HG02938 (cell line): Measurements from ENCODE around the gene APP.
A peak's percentile ranks its signal among the peaks of the same experiment; 100 is the strongest.
"Not testable (repeated sequence)": the region's sequence is repeated elsewhere in the genome, so short reads cannot be mapped to it uniquely, and the experiment has no call there.

Source experiments
- ATAC-seq: cut with Tn5 transposase; IDR thresholded peaks from one replicate; pipeline ENCODE4 v1.9.1; 2021; ENCODE audit warnings: mild to moderate bottlenecking, moderate library complexity; ENCODE audit not compliant: unreplicated experiment

Gene APP

DNA sequence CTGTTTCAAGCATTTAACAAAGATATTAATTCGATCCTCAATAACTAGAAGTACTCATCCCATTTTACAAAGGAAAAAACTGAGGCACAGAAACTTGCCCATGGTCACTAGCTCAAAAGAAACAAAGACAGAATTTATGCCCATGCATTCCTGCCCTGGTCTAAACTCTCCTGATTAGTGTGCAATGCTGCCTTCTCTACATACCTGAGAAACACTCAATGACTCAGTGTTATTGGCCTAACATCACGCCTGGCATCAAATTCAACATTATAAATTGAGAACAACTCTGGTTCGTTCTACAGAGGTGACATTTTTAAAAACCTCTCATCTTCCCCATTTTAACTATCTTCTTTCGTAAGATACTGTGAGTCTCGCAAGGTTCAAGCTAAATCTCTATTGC is 5.2 kb downstream of the APP start:
- ATAC-seq = no peak

DNA sequence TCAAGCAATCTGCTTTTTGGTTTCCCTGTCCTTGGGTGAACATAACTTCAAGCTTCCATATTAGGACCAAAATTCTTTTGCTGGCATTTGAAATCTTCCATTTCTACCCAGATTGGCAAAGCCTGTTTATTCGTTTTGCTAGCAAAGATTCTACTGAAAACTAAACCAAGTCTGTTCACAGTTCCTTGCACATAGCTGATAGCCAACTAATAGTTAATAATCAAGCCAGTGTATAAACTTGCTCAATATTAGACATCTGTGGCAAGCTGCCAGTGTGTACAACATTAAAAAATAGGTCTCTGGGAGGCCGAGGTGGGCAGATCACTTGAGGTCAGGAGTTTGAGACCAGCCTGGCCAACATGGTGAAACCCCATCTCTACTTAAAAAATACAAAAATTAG is 6.3 kb downstream of the APP start:
- ATAC-seq = no peak

DNA sequence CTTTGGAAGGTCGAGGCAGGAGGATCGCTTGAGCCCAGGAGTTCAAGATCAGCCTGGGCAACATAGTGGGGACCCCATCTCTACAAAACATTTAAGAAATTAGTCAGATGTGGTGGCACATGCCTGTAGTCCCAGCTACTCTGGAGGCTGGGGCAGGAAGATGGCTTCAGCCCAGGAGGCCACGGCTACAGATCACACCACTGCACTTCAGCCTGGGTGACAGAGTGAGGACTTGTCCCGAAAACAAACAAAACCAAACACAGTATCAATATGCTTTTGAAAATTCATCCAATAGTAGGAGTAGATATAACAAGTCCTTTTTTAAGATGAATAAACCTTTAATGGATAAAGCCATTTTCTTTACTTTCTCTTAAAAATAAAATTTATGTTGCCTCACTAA is 8.5 kb downstream of the APP start:
- ATAC-seq = no peak

DNA sequence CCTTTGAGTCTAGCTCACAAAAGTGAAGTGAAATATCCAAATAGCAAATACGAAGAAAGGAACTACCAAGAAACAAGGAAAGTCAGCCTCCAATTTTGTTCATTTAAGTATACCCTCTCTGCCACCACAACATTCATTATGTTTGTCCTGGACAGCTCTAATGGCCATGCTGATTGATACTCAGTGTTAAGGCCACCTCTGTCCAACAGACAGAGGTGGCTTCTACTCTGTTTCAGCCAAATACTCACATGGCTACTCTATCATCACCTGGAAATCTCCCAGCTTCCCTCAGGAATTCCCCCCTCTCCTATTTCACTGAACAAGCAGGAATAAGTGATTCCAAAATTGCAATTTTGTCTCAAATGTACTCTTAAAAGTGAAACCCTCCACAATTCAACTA is 10.7 kb downstream of the APP start:
- ATAC-seq = no peak

DNA sequence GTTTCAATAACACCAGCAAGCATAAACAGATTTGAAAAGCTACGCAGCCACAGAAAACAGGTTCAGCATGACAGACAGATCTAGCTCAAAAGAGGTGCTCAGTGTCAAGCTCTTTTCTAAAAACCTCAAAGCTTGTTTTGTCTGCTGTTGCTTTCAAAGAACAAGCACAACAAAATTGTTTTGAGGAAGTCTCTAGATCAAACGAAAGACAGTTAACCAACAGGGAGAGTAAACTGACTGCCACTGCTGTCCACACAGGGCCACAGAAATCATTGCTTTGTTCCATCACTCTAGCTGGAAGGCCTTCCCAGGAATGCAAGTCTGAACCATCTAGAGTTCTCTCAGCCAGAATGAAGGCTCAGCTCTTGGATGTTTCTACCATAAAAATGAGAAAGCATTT is 12.8 kb downstream of the APP start:
- ATAC-seq = no peak

DNA sequence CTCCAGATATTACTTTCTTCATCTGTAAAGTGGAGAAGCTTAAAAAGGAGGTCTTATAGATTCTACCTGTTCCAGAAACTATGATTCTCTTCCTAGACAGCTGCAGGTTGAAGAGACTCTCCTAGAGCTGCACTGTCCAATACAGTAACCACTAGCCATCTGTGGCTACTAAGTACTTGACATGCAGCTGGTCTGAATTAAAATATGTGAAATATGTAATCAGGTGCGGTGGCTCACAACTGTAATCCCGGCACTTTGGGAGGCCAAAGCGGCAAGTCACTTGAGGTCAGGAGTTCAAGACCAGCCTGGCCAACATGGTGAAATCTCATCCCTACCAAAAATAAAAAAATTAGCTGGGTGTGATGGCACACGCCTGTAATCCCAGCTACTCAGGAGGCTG is 15.8 kb downstream of the APP start:
- ATAC-seq = no peak

DNA sequence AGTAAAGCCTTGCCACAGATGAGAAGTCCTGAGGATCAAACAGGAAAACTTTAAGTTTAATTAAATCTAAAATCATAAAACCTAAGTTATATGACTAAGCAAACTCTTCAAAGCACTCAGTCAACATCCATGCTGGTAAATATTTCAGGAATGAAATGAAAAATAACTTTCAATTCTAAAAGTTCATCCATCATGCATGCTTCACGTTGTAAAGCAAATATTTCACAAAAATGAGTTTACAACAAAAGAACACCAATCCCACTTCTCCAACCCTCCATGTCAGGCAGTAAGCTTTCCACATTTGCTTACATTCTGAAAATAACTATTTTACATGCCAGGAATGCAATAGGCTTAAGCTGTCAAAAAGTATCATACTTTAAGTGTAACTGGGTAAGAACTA is 16.8 kb downstream of the APP start:
- no peak for ATAC-seq

DNA sequence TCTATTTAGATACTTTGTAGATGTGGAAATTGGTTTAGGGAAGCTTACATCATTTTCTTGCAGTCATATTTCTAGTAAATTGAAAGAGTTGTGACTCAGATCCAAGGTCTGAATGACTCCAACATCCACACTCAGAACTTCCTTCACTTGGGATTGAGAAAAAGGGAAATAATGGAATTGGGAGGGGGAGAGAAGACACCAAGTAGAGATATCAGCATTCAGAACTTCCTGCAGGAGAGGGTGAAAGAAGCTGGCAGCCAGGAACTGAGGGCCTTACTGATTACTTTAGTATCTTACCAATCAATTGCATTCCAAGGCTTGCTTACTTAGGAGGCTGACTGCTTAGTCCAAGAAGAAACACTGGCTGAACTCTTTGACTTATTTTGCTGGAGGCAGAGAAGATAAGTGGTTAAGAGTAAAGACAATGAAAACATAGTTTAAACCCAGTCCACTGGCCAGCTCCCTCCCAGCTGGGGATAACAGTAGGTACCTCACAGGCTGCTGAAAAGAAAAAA is 21.7 kb downstream of the APP start:
- ATAC-seq = no peak

DNA sequence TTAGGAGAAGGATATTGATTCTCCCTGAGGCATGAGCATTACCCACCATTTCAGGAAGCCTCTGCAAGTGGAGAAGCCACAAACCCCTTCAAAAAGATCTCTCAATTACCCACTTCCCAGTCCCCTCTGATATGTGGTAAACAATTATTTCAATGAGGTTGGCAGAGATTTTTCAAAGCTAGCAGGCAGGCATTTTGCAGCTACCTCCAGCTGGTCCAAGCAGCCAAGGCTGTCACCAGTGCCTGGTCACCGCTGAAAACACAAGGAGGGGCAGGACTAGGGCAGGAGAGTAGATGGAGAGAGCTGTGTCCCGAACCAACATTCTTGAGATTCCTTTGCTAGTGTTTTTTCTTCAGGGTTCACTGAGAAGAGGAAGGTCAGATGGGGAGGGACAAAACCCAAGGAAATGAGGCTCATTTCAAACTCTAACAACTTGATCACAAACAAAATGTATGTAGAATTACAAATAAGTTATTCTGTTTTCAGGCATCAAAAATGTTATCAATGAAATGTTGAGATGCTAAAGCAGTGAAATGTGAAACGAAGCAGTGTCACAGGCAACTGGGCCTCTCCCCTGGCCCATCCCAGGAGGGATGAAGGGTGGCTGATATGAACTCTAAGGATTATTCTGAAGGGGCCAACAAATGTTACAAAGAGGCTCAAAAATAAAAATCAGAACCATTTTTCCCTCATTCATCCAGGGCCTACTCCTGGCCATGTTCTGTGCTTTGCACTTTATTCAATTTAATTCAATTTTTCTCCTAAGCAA is 22.3 kb downstream of the APP start:
- ATAC-seq = no peak

DNA sequence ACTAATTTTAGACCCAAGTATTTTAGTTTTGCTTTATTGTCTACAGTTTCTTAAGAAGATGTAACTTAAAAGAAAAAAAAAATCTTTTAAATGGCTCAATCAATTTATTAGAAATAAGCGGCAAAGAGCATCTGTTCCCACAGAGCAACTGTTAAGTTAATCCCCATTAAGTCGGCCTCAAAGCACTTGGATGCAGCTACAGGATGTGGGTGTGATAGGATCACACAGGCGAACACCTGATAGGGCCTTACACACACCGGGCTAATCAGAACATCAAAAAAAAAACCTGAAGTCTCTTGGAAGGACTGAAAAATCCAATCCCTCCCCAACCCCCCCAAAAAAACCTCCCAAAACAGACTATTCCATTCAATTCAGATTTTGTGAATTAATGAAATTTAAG is 23.0 kb downstream of the APP start:
- ATAC-seq = no peak

DNA sequence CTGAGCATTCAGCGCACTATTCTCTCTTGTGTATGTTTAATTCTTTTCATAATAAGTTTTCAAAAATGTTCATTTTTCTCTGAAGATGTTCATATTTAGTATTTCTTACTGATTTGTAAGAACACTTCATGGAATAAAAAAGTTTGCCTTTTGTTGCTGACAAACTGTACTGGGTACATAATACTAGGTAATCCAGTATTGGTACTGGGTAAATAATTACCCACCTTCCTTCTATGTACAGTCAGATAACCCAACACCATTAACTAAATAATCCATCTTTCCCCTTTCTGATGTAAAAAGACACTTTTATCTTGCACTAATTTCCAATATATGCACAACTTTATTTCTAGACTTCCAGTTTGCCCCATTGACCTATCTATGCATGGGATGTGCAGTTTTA is 23.9 kb downstream of the APP start:
- no peak for ATAC-seq

DNA sequence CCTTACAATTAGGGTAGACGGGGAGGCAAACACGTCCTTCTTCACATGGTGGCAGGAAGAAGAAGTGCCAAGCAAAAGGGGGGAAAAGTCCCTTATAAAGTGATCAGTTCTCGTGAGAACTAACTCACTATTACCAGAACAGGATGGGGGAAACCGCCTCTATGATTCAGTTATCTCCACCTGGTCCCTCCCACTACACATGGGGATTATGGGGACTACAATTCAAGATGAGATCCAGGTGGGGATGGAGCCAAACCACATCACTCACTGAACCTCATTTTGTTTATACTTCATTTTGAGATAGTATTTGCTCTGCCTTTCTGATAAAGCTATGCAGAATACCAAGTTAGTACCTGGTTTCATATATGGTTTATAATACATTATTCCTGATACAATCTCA is 26.5 kb downstream of the APP start:
- no peak for ATAC-seq

DNA sequence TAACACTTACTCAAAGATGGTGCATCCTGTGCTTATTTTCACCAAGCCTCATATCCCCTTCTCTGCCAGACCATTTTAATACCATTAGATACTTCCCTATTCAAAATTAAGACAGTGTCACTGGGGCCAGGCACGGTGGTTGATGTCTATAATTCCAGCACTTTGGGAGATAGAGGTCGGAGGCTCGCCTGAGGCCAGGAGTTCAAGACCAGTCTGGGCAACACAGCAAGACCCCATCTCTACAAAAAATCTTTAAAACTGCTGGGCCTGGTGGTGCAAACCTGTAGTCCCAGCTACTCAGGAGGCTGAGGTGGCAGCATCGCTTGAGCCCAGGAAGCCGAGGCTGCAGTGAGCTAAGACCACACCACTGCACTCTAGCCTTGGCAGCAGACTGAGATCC is 28.2 kb downstream of the APP start:
- no peak for ATAC-seq

DNA sequence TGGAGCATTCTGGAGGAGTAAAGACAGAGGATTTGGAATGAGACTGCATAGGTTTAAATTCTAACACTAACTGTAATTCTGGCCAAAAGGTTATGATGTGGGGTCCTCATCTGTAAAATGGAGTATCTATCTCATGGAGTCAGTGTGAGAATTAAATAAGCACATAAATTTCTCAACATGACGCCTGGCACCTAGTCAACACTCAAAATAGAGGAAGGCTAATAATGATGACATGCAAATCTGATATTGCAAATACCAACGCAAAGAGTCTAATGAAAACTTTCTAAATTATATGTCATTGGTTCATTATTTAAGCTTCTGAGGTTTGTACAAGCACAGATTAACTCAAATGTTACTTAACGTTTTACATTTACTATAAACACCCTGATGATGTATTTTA is 29.6 kb downstream of the APP start:
- no peak for ATAC-seq

DNA sequence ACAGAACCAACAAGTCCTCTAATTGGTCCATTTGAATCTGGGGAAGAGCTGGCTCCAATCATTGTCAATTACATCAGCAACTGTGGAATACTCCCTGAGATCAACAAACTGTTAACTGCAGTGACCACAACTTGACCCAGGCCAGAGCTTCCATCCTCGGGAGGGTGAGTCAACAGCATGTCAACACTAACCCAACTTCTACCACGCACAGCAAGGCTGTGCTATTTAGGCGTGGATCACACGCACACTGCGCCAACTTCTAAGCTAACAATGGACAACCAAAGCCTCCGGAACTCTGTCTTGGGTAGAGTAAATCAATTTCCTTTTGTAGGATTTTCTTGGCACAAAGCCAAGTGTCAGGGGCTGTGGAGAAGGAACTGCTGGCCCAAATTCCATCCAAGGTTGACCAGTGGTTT is 30.4 kb downstream of the APP start:
- no peak for ATAC-seq

DNA sequence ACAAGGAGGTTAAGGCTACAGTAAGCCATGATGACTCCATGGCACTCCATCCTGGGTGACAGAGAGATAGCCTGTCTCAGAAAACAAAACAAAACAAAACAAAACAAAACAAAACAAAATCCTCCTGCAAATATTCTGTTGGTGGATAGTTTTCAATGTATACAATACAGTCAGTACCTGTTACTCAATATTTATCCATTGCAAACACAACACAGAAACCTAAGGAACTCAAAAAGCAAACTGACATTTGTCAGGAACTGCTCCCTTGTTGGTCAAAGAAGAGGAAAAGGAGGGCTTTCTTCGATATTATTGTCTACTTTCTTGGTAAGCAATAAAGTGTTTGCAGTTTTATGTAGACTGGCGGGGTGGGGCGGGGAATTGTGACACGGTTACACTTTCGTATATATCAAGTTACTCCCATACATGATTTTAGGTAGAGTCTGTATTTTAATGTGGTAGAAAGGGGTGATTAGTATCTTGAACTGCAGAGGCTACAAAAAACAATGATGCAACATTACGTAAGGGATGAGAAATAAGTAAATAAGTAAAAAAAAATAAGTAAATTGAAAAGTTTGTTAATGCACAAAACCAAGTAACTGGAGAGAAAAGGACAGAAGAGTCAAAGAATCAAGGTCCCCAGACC is 31.8 kb downstream of the APP start:
- ATAC-seq = no peak

DNA sequence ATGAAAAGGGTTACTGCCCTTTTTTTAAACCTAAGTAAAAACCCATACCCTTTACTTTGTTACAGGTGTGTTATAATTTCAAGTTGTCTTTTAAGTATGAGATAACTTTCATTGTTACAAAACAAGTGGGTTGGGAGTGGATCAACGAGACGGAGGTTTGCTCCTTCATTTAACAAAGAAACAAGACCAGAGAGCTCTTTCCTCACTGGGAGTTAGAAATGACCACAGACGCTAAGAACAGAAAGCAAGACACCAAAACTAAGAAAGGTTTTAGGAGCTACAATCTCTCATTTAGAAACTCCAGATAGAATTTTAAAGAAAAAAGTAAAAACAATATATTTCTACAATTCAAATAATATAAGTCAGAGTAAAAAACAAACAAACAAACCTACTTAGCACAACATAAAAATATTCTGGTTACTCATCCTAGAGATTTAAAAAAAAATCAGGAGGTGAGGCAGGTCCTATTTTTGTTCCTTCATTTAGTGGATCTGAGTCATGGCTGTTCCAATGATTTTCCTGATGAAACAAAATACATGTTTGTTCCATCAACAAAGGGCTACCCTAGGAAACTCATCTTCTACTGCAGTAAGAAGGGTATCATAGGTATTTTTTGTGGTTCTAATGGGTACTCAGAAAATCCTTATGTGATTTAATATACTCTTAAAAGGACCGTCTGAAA is 33.0 kb downstream of the APP start:
- no peak for ATAC-seq

DNA sequence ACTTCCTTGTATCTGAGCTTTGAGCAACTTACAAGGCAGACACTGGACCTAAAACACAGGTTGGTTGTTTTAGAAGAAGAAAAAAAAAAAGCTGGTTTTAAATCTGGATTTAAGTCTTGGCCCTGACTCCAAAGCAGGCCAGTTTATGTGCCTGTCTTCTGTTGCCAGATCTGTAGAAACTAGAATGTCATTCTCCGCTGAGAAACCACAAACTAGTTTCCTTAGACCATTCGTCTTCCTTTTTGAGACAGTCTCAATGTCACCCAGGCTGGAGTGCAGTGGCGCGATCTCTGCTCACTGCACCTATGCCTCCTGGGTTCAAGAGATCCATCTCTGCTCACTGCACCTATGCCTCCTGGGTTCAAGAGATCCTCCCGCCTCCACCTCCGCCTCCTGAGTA is 33.9 kb downstream of the APP start:
- ATAC-seq = peak; percentile 87

DNA sequence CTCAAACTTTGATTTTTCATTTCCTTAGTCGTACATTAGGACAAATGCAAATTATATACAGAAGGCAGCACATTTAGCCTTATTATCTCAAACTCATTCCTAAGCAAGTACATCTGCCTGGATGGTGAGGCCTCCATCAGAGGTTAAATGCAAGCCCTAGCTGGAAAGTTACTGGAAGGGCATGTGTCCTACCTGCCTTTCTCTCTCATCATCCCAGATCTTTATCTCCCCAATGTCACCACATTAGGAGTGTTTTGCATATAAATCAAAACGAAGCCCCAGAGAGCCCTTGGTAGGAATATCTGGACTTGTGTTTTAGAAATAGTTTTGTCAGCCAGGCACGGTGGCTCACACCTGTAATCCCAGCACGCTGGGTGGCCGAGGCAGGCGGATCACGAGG is 35.0 kb downstream of the APP start:
- no peak for ATAC-seq

DNA sequence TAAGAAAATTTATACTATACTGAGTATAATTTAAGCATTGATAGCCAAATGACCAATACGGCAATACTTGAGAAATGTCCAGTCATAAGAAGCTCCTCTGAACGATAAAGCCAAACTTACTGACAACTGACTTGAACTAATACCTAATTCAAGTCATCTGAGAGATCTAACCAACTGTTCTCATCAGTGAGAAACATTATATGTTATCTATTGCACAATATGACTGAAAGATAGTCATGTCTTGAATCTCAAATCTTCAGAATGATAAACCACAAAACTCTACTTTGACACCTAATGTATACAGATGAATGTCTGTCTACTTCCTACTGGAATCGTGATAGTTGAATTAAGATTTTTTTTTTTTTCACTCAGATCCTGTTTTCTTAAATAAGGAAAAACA is 39.0 kb downstream of the APP start:
- no peak for ATAC-seq

DNA sequence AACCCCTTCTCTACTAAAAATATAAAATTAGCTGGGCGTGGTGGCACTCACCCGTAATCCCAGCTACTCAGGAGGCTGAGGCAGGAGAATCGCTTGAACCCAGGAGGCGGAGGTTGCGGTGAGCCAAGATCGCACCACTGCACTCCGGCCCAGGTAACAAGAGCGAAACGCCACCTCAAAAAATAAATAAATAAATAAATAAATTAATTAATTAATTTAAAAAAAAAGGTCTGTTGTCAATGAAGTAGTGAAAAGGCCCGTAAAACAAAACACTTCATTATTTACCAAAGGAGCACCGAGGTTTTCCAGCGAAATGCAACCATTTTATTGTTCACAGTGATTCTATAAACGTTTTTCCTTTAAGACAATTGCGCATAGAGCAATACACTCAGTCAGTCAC is 39.5 kb downstream of the APP start:
- not testable (repeated sequence) for ATAC-seq

DNA sequence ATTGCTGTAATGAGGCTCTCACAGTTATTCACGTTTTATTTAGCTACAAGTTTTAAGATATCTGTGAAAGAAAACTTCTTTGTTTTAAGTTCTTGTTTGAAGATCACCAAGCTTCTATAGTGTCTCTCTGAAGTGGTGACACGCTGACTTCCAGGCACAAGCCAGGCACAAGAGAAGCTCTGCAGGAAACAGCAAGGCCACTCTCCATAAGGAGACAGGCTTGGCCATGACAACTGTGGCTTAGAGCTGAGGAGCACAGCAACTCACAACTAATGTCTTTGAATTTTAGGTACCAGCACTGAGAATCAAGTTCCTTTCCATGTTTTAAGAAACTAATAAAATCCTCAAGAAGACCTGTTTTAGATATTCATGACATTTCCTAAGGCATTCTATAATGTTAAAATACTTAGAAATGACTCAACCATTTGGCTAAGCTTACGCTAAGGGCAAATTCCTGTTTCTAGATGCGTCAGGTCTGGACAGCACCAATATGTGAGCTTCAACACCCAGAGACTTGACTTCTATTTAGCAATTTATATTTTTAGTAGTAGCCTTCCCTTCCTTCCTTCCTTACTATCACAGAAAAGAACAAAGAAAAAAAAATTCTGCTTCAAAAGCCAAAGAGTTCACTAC is 40.2 kb downstream of the APP start:
- ATAC-seq = no peak
